DMS153 treated with DMSO at 0.1 percent for 48 hours (cell line): ENCODE measurements around the gene LANCL1.

Experiments used
- DNase-seq: peaks from one replicate; lab custom pipeline; 2025; ENCODE audit not compliant: unreplicated experiment; lab: John Stamatoyannopoulos, UW

The LANCL1 gene

GRCh38 chr2:210476194-210477128, at the start of gene LANCL1:
Gene LANCL1 (minus strand): TSS chr2:210476759. CDS start chr2:210476396, 363 bp downstream.
- DNase-seq = peak; percentile 89

- DNase-seq = no peak
Observed at GRCh38 chr2:210524533-210524932, 48.0 kb upstream of the LANCL1 start.

GRCh38 chr2:210523650-210524289, 47.2 kb upstream of the LANCL1 start:
- no peak for DNase-seq

- DNase-seq = no peak
Observed at GRCh38 chr2:210522399-210522798, 45.8 kb upstream of the LANCL1 start.

- DNase-seq = no peak
Observed at GRCh38 chr2:210519594-210519993, 43.0 kb upstream of the LANCL1 start.

- no peak for DNase-seq
Observed at GRCh38 chr2:210517264-210517663, 40.7 kb upstream of the LANCL1 start.

- no peak for DNase-seq
Observed at GRCh38 chr2:210515911-210516310, 39.4 kb upstream of the LANCL1 start.

- no peak for DNase-seq
Observed at GRCh38 chr2:210503725-210504191, 27.2 kb upstream of the LANCL1 start.

GRCh38 chr2:210503001-210503623, 26.6 kb upstream of the LANCL1 start:
- DNase-seq = peak; percentile 8

GRCh38 chr2:210496512-210496911, 20.0 kb upstream of the LANCL1 start:
- DNase-seq = no peak

- no peak for DNase-seq
Observed at GRCh38 chr2:210493528-210493927, 17.0 kb upstream of the LANCL1 start.

GRCh38 chr2:210481601-210482175, 5.1 kb upstream of the LANCL1 start:
- no peak for DNase-seq

- DNase-seq = no peak
Observed at GRCh38 chr2:210480764-210481163, 4.2 kb upstream of the LANCL1 start.

- DNase-seq = no peak
Observed at GRCh38 chr2:210480079-210480478, 3.5 kb upstream of the LANCL1 start.

- no peak for DNase-seq
Observed at GRCh38 chr2:210478661-210479060, 2.1 kb upstream of the LANCL1 start.

- DNase-seq = no peak
Observed at GRCh38 chr2:210477496-210477895, 937 bp upstream of the LANCL1 start.

GRCh38 chr2:210475706-210476105, 853 bp downstream of the LANCL1 start:
- DNase-seq = no peak

- DNase-seq = no peak
Observed at GRCh38 chr2:210474776-210475175, 1.8 kb downstream of the LANCL1 start.

- no peak for DNase-seq
Observed at GRCh38 chr2:210461401-210461800, 15.2 kb downstream of the LANCL1 start.

- no peak for DNase-seq
Observed at GRCh38 chr2:210460322-210461227, 16.0 kb downstream of the LANCL1 start.
